DOHH2 (cell line): ENCODE results near the gene USP48.
"Not testable (repeated sequence)": the region's sequence is repeated elsewhere in the genome, so short reads cannot be mapped to it uniquely, and the experiment has no call there.

Experiments used
- EZH2phosphoT487 ChIP-seq: fragments of 200-600 bp; sonication (generic); IDR thresholded peaks from 2 replicates; pipeline ENCODE4 v1.6.1; 2017; ENCODE audit warnings: borderline replicate concordance, mild to moderate bottlenecking, antibody characterized with exemption, low read length, moderate library complexity, mixed read lengths
- TF ChIP-seq, protein P1 (sequence below): fragments of 200-600 bp; sonication (generic); IDR thresholded peaks from one replicate; pipeline ENCODE4 v1.5.1; 2014; ENCODE audit warnings: antibody characterized with exemption, mild to moderate bottlenecking, low read depth, low read length; ENCODE audit not compliant: poor library complexity, severe bottlenecking

DNA sequence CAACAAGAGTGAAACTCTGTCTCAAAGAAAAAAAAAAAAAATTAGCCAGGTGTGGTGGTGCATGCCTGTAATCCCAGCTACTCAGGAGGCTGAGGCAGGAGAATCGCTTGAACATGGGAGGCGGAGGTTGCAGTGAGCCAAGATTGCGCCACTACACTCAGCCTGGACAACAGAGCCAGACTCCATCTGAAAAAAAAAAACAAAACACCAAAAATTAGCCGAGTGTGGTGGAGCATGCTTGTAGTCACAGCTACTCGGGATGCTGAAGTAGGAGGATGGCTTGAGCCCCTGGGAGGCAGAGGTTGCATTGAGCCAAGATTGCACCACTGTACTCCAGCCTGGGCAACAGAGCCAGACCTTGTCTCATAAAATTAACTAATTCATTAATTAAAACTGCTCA lies 6.0 kb downstream of the USP48 start:
- TF ChIP-seq, protein P1, sequence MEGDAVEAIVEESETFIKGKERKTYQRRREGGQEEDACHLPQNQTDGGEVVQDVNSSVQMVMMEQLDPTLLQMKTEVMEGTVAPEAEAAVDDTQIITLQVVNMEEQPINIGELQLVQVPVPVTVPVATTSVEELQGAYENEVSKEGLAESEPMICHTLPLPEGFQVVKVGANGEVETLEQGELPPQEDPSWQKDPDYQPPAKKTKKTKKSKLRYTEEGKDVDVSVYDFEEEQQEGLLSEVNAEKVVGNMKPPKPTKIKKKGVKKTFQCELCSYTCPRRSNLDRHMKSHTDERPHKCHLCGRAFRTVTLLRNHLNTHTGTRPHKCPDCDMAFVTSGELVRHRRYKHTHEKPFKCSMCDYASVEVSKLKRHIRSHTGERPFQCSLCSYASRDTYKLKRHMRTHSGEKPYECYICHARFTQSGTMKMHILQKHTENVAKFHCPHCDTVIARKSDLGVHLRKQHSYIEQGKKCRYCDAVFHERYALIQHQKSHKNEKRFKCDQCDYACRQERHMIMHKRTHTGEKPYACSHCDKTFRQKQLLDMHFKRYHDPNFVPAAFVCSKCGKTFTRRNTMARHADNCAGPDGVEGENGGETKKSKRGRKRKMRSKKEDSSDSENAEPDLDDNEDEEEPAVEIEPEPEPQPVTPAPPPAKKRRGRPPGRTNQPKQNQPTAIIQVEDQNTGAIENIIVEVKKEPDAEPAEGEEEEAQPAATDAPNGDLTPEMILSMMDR: not testable (repeated sequence)
- not testable (repeated sequence) for TF ChIP-seq EZH2phosphoT487
